ENCODE data around the gene SRBD1. TPM values are rescaled to one million over a fixed set of nuclear protein-coding genes. Genes with fewer than 3 reads are reported as not detected.

The SRBD1 gene
- total RNA-seq, 1 experiment from 2014 or later = 20.6 TPM

- Histone ChIP-seq H3K4me2 (ENCODE audit: low read length) (no peak overlapping the region), H3K4me3 (replicated peaks in 1 of 2; ENCODE audit: low read depth in 1 of 2, low read length in 2 of 2) (no peak overlapping the region), H3K79me2 (ENCODE audit: insufficient read depth, low read length) (no peaks in the 10 kb centered on the region), H3K9ac (ENCODE audit: low read length) (no peak overlapping the region), H3K9me2 (ENCODE audit: insufficient read depth) (no peaks in the 10 kb centered on the region), H3K27ac (ENCODE audit: low read depth, low read length) (no peak overlapping the region), H3K4me1 (ENCODE audit: control insufficient read depth in 1 of 2, insufficient read depth in 2 of 2, low read length in 2 of 2) (no peaks in the 10 kb centered on the region), H2AFZ (ENCODE audit: low read depth, low read length, poor library complexity, severe bottlenecking) (no peak overlapping the region), H3K36me3 (ENCODE audit: control insufficient read depth in 1 of 2, insufficient read depth in 2 of 2, low read length in 2 of 2) (peaks cover 4 to 28% of the 10 kb centered on the region in 2 experiments; a peak in 3 of 4 replicates), H4K20me1 (ENCODE audit: insufficient read depth) (no peaks in the 10 kb centered on the region), H3K27me3 (ENCODE audit: insufficient read depth, low read length) (no peaks in the 10 kb centered on the region), H3K9me3 (ENCODE audit: control insufficient read depth in 1 of 2, insufficient read depth in 1 of 2, low read depth in 1 of 2, low read length in 2 of 2) (peaks cover 0 to 12% of the 10 kb centered on the region in 2 experiments; a peak in 2 of 4 replicates)
- BruUV-seq (replicated peaks) = no TSS peak
- ChIA-PET POLR2A (no interaction called here), CTCF (no interaction called here), RAD21 (ENCODE audit: low non-redundant PET in 1 of 2, low total read pairs in 2 of 2, uncharacterized antibody in 2 of 2, unreplicated experiment in 2 of 2) (no interaction called here)
- TF ChIP-seq ZNF274 (IDR thresholded peaks at IDR 0.05; ENCODE audit: low read depth, low read length) (no peak), MAX (IDR thresholded peaks at IDR 0.05) (no peak), YY1 (IDR thresholded peaks at IDR 0.05; ENCODE audit: extremely low read depth, insufficient replicate concordance, low read depth, low read length) (no peak), SIN3A (IDR thresholded peaks at IDR 0.05; ENCODE audit: low read depth) (no peak), POLR2AphosphoS5 (IDR thresholded peaks at IDR 0.05; ENCODE audit: low read depth, low read length) (no peak), CBX3 (IDR thresholded peaks at IDR 0.05; ENCODE audit: low read depth) (no peak), EZH2phosphoT487 (IDR thresholded peaks at IDR 0.05; ENCODE audit: borderline replicate concordance) (no peak), RAD21 (IDR thresholded peaks at IDR 0.05; ENCODE audit: low read depth) (no peak), EZH2 (IDR thresholded peaks at IDR 0.05) (no peak), ZBTB33 (IDR thresholded peaks at IDR 0.05; ENCODE audit: extremely low read depth, insufficient replicate concordance, low read length) (no peak), EGR1 (IDR thresholded peaks at IDR 0.05; ENCODE audit: low read depth) (no peak), SRF (IDR thresholded peaks at IDR 0.05; ENCODE audit: low read depth) (no peak), REST (IDR thresholded peaks at IDR 0.05; ENCODE audit: low read depth) (no peak), CEBPB (IDR thresholded peaks at IDR 0.05; ENCODE audit: low read depth) (no peak)
- intact Hi-C loops (cut with micrococcal nuclease) = no loop called here
- ATAC-seq (no peak), DNase-seq (ENCODE audit: low read depth, low spot score) (no peak)
Observed at GRCh38 chr2:45541450-45541849, 69.6 kb downstream of the SRBD1 start.

Data from HCT116 (cell line).